HG03565 (cell line): ENCODE data around the gene ZNF296.

Source experiments
- ATAC-seq: cut with Tn5 transposase; IDR thresholded peaks from one replicate; pipeline ENCODE4 v1.9.1; 2021; ENCODE audit warnings: mild to moderate bottlenecking, moderate library complexity; ENCODE audit not compliant: unreplicated experiment

ZNF296 gene

GRCh38 chr19:45103508-45104319, 27.4 kb upstream of the ZNF296 start:
- no peak for ATAC-seq

GRCh38 chr19:45103156-45103507, 26.9 kb upstream of the ZNF296 start:
- ATAC-seq: no peak

GRCh38 chr19:45102481-45102880, 26.2 kb upstream of the ZNF296 start:
- ATAC-seq: no peak

GRCh38 chr19:45101806-45102205, 25.5 kb upstream of the ZNF296 start:
- ATAC-seq: no peak

- no peak for ATAC-seq
Measured at GRCh38 chr19:45100846-45101252, 24.6 kb upstream of the ZNF296 start.

GRCh38 chr19:45100201-45100600, 23.9 kb upstream of the ZNF296 start:
- ATAC-seq: no peak

GRCh38 chr19:45099467-45100191, 23.4 kb upstream of the ZNF296 start:
- ATAC-seq: no peak

GRCh38 chr19:45098521-45099466, 22.5 kb upstream of the ZNF296 start:
- ATAC-seq: no peak

- ATAC-seq: no peak
Measured at GRCh38 chr19:45097776-45098520, 21.7 kb upstream of the ZNF296 start.

- ATAC-seq: no peak
Measured at GRCh38 chr19:45097450-45097775, 21.1 kb upstream of the ZNF296 start.

GRCh38 chr19:45096700-45097099, 20.4 kb upstream of the ZNF296 start:
- ATAC-seq: no peak

GRCh38 chr19:45095496-45096413, 19.5 kb upstream of the ZNF296 start:
- ATAC-seq: no peak

- ATAC-seq: no peak
Measured at GRCh38 chr19:45094707-45095106, 18.4 kb upstream of the ZNF296 start.

- no peak for ATAC-seq
Measured at GRCh38 chr19:45094137-45094536, 17.9 kb upstream of the ZNF296 start.

- ATAC-seq: peak; percentile 54
Measured at GRCh38 chr19:45092747-45093678, 16.7 kb upstream of the ZNF296 start, which contains the start of gene PPP1R37. Gene PPP1R37, plus strand, starts transcription at chr19:45093179. Its CDS starts 147 bp downstream, at chr19:45093326.

GRCh38 chr19:45091031-45091923, 15.0 kb upstream of the ZNF296 start:
- ATAC-seq: peak; percentile 46

- ATAC-seq: no peak
Measured at GRCh38 chr19:45090606-45091005, 14.3 kb upstream of the ZNF296 start.
